ENCODE data around the gene FAF1.

FAF1 gene

DNA sequence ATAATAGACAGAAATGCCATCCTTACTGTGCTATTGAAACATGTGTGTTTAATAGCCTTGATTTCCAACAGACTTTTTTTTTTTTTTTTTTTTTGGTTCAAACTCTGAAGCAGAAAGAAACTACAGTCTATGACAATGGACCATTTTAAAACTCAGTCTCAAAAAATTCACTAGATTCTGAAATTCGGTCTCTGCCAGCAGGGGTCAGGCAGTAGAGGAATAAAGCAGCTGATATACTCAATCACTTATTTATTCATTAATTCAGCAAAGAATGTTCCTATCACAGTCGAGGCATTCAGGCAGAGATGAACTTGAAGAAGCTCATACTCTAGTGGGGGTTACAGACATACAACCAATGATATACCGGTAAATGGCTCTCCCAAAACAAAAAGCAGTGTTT, 275.9 kb downstream of the FAF1 start:
- Histone ChIP-seq H3F3A (ENCODE audit: insufficient read depth) (no peaks in the 10 kb centered on the region), H3K79me2 (ENCODE audit: insufficient read depth, low read length) (no peaks in the 10 kb centered on the region)

DNA sequence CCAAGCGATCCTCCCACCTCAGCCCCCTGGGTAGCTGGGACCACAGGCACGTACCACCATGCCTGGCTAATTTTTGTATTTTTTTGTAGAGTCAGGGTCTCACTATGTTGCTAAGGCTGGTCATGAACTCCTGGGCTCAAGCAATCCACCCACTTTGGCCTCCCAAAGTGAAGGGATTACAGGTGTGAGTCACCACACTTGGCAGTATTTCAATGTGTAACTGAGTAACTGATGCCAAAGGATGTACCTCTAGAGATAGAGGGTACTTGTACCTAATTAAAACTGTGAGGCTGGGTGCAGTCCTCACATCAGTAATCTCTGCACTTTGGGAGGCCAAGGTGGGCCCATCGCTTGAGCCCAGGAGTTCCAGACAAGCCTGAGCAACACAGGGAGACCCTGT, 278.1 kb downstream of the FAF1 start:
- H3K27ac ChIP-seq (ENCODE audit: low read depth, low read length): no peak overlapping the region
- no peaks in the 10 kb centered on the region for H4K20me1 ChIP-seq (ENCODE audit: low read depth, low read length)
- no peaks in the 10 kb centered on the region for H3K9me3 ChIP-seq (ENCODE audit: insufficient read depth, low read length)
- no peak overlapping the region for H3K4me2 ChIP-seq (ENCODE audit: low read depth, low read length, poor library complexity, severe bottlenecking)
- TF ChIP-seq EZH2phosphoT487 (conservative IDR thresholded peaks at IDR 0.05; ENCODE audit: low read length): no peak
- TF ChIP-seq, protein P1, sequence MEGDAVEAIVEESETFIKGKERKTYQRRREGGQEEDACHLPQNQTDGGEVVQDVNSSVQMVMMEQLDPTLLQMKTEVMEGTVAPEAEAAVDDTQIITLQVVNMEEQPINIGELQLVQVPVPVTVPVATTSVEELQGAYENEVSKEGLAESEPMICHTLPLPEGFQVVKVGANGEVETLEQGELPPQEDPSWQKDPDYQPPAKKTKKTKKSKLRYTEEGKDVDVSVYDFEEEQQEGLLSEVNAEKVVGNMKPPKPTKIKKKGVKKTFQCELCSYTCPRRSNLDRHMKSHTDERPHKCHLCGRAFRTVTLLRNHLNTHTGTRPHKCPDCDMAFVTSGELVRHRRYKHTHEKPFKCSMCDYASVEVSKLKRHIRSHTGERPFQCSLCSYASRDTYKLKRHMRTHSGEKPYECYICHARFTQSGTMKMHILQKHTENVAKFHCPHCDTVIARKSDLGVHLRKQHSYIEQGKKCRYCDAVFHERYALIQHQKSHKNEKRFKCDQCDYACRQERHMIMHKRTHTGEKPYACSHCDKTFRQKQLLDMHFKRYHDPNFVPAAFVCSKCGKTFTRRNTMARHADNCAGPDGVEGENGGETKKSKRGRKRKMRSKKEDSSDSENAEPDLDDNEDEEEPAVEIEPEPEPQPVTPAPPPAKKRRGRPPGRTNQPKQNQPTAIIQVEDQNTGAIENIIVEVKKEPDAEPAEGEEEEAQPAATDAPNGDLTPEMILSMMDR (IDR thresholded peaks at IDR 0.05; ENCODE audit: insufficient read depth, low read length, poor library complexity, severe bottlenecking): no peak
- H3K27me3 ChIP-seq (ENCODE audit: low read length): no peaks in the 10 kb centered on the region
- no peaks in the 10 kb centered on the region for H3K9me2 ChIP-seq (replicated peaks; ENCODE audit: insufficient read depth, low read length)
- no peak overlapping the region for H3K4me3 ChIP-seq (ENCODE audit: insufficient read depth, low read length, poor library complexity, severe bottlenecking)
- H3K9ac ChIP-seq (ENCODE audit: low read length): no peak overlapping the region
- H3K79me2 ChIP-seq (ENCODE audit: insufficient read depth, low read length): no peaks in the 10 kb centered on the region
- no peaks in the 10 kb centered on the region for H3K36me3 ChIP-seq (ENCODE audit: low read length)
- no peak overlapping the region for H2AFZ ChIP-seq (ENCODE audit: low read depth, low read length, severe bottlenecking)
- H3F3A ChIP-seq (ENCODE audit: insufficient read depth): no peaks in the 10 kb centered on the region

More for the DNA sequence above, 275.9 kb downstream of the FAF1 start:
- Histone ChIP-seq H2AFZ (ENCODE audit: low read depth, low read length, severe bottlenecking) (no peak overlapping the region), H3K27me3 (ENCODE audit: low read length) (no peaks in the 10 kb centered on the region), H3K4me2 (ENCODE audit: low read depth, low read length, poor library complexity, severe bottlenecking) (no peak overlapping the region), H3K27ac (ENCODE audit: low read depth, low read length) (no peak overlapping the region), H4K20me1 (ENCODE audit: low read depth, low read length) (no peaks in the 10 kb centered on the region), H3K4me3 (ENCODE audit: insufficient read depth, low read length, poor library complexity, severe bottlenecking) (no peak overlapping the region), H3K9ac (ENCODE audit: low read length) (no peak overlapping the region), H3K36me3 (ENCODE audit: low read length) (no peaks in the 10 kb centered on the region), H3K9me3 (ENCODE audit: insufficient read depth, low read length) (no peaks in the 10 kb centered on the region), H3K9me2 (replicated peaks; ENCODE audit: insufficient read depth, low read length) (no peaks in the 10 kb centered on the region)
- TF ChIP-seq, protein P1 (IDR thresholded peaks at IDR 0.05; ENCODE audit: insufficient read depth, low read length, poor library complexity, severe bottlenecking): no peak
- TF ChIP-seq EZH2phosphoT487 (conservative IDR thresholded peaks at IDR 0.05; ENCODE audit: low read length): no peak

DNA sequence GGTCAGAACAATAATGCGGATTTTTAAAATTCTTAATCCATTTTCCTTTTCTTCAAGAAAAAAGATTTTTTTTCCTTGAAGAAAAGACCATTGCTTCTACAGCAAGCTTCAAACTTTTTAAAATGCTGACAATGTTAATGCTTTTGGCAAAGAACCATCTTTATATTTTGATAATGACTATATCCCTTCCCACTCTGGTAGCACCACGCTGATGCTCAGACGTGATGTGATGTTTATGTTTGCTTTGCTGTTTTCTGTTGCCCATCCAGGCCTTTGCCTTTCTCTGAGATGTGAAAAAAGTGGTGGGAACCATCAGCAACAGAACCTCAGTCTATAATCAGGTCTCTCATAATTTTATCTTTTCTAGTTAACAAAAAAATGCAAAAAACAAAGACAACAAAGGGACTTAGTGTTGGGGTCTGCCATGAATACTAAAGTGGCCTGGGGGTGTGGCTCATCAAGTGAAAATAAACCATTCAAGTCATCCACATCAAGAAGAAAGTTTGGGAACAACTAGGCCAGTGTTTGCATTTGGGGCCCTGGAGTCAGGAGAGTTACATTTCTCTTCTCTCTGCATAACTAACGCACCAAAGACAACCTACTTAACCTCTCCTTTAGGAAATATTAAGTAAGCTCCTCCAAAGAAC, 292.2 kb downstream of the FAF1 start:
- Histone ChIP-seq H3K4me3 (ENCODE audit: insufficient read depth, low read length, poor library complexity, severe bottlenecking) (peak overlapping the region; percentile 21), H3K79me2 (ENCODE audit: insufficient read depth, low read length) (no peaks in the 10 kb centered on the region), H3K36me3 (ENCODE audit: low read length) (0 out of 2 replicates have a peak, but pooled peaks cover 2% of the 10 kb centered on the region), H3F3A (ENCODE audit: insufficient read depth) (peaks cover 3% of the 10 kb centered on the region; the same call in 1 of the 2 replicates), H3K4me2 (ENCODE audit: low read depth, low read length, poor library complexity, severe bottlenecking) (peak overlapping the region; percentile 71), H3K9ac (ENCODE audit: low read length) (peak overlapping the region; percentile 30), H3K9me2 (replicated peaks; ENCODE audit: insufficient read depth, low read length) (no peaks in the 10 kb centered on the region), H2AFZ (ENCODE audit: low read depth, low read length, severe bottlenecking) (no peak overlapping the region), H4K20me1 (ENCODE audit: low read depth, low read length) (no peaks in the 10 kb centered on the region), H3K9me3 (ENCODE audit: insufficient read depth, low read length) (no peaks in the 10 kb centered on the region), H3K27me3 (ENCODE audit: low read length) (no peaks in the 10 kb centered on the region), H3K27ac (ENCODE audit: low read depth, low read length) (peak overlapping the region; percentile 81)
- TF ChIP-seq, protein P1 (IDR thresholded peaks at IDR 0.05; ENCODE audit: insufficient read depth, low read length, poor library complexity, severe bottlenecking): no peak
- TF ChIP-seq EZH2phosphoT487 (conservative IDR thresholded peaks at IDR 0.05; ENCODE audit: low read length): no peak
